LNCaP clone FGC (cell line): ENCODE measurements around the gene TSC1.

ENCODE experiments used
- DNase-seq: peaks from one replicate; pipeline ENCODE4 v3.0.0-alpha.2; 2011; ENCODE audit warnings: low read depth
- H3K4me3 ChIP-seq: 2 replicates; pipeline ENCODE4 v1.5.1; 2011; ENCODE audit warnings: mild to moderate bottlenecking, low read depth, low read length, control low read depth
- TF ChIP-seq, protein P1 (sequence below): IDR thresholded peaks from 2 replicates; pipeline ENCODE4 v1.5.1; 2012; ENCODE audit warnings: mild to moderate bottlenecking; ENCODE audit not compliant: control insufficient read depth, insufficient read depth; ENCODE audit errors: extremely low read depth

The TSC1 gene

DNA sequence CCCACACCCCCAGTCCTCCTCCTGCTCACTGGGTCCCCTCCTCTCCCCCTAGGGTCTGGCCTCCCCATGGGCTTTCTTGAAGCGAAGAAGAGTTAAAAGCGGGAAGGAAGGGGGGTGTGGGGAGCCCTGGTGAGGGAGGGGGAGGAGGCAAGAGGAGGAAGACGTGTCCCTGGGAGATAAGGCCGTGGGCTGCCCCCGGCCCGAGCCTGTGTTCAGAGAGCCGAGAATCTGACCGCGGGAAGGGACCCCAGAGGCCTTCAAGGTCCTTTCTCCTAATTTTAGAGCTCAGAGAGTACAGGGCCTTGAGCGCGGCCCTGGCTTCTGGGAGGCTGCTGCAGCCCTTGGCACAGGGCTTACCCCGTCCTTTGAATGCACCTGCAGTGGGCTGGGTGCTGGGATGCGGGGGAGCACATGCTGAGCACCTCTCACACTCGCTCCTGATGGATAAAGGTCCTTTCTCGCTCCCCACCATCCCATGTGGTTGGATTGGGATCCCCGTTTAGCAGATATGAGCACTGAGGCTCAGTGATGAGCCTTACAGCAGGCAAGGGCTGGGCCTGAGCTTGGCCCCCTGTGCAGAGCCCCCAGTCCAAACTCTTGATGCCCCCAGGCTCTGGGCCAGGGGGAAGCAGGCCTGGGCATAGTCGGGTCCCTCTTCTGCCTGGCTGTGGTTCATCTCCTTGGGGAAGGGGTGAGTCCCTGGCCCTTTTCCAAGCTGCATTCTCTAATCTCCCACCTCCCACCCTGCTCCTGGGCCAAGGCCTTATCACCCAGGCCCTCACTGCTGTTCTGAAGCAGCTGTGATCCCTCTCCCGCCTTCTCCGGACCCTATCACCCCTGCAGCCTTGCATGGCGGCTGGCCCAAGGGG lies 40.0 kb upstream of the TSC1 start:
- no peak for DNase-seq
- no peak overlapping the region for H3K4me3 ChIP-seq

DNA sequence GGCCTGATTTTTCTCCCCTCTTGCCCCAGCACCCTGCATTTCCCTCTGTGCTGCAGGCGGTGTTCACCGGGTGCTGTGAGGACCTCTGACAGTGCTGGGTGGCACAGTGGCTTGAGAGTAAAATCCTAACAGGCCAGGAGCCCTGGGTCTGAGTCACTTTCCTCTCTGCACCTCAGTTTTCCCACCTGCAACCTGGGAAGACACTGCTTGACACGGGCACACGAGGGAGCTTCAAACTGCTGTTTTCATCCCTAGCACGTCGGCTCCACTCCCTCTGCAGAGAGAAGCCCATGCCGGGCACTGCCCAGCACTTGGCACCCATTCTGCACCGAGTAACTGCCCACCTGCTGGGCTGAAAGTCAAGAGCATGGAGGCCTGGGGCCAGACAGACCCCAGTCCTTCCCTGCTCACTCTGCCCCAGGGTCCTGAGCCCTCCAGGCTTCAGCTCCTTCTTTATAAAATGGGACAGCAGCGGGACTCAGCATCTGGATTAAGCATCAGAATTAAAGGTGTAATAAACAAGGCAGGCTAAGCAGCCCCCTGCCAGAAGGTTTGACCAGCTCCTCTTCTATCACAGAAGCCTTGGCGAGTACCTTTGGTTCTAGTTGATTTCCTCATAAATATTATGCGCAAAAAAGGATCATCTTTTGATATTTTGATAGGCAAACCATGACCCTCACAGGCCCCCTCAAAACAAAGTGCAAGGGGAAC lies 39.2 kb upstream of the TSC1 start:
- TF ChIP-seq, protein P1, sequence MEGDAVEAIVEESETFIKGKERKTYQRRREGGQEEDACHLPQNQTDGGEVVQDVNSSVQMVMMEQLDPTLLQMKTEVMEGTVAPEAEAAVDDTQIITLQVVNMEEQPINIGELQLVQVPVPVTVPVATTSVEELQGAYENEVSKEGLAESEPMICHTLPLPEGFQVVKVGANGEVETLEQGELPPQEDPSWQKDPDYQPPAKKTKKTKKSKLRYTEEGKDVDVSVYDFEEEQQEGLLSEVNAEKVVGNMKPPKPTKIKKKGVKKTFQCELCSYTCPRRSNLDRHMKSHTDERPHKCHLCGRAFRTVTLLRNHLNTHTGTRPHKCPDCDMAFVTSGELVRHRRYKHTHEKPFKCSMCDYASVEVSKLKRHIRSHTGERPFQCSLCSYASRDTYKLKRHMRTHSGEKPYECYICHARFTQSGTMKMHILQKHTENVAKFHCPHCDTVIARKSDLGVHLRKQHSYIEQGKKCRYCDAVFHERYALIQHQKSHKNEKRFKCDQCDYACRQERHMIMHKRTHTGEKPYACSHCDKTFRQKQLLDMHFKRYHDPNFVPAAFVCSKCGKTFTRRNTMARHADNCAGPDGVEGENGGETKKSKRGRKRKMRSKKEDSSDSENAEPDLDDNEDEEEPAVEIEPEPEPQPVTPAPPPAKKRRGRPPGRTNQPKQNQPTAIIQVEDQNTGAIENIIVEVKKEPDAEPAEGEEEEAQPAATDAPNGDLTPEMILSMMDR = no peak
- no peak for DNase-seq

More for the DNA sequence above, 40.0 kb upstream of the TSC1 start:
- TF ChIP-seq, protein P1 = no peak

DNA sequence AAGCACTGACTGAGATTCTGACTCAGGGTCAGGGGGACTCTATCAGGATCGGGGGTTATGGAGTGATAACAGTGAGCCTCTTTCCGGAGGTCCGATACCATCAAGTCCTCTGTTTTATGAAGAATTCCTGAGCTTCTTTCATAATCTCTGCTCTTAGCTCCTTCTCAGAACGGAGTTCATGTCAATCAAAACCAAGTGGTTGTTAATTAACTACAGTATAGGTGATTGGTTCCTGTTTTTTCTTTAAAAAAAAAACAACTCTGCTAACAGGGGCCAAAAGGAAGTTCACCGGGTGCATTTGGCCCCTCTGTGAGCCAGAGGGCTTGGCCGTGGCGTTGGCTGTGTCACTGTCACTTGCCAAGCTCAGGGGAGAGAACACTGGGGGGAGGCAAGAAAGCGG lies 38.0 kb upstream of the TSC1 start:
- H3K4me3 ChIP-seq = no peak overlapping the region
- no peak for DNase-seq
- TF ChIP-seq, protein P1 = no peak

More for the DNA sequence above, 39.2 kb upstream of the TSC1 start:
- no peak overlapping the region for H3K4me3 ChIP-seq

DNA sequence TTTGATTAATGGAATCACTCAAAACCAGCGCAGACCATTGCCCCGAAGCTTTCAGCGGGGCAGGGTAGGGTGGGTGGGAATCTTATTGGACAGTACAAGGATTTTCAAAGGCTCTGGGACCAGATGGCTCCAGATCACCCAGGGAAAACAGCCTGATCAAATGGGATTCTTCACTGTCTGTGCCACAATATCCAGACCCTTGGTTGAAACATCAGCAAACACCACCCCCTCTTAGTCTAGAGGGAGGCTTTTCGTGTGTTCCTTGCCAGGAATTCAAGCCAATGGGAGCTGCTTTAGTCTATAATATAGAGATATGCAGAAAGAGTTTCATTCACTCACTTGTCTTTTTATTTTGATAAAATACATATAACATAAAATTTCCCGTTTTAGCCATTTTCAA lies 35.7 kb upstream of the TSC1 start:
- TF ChIP-seq, protein P1 = no peak
- no peak overlapping the region for H3K4me3 ChIP-seq
- DNase-seq = no peak

DNA sequence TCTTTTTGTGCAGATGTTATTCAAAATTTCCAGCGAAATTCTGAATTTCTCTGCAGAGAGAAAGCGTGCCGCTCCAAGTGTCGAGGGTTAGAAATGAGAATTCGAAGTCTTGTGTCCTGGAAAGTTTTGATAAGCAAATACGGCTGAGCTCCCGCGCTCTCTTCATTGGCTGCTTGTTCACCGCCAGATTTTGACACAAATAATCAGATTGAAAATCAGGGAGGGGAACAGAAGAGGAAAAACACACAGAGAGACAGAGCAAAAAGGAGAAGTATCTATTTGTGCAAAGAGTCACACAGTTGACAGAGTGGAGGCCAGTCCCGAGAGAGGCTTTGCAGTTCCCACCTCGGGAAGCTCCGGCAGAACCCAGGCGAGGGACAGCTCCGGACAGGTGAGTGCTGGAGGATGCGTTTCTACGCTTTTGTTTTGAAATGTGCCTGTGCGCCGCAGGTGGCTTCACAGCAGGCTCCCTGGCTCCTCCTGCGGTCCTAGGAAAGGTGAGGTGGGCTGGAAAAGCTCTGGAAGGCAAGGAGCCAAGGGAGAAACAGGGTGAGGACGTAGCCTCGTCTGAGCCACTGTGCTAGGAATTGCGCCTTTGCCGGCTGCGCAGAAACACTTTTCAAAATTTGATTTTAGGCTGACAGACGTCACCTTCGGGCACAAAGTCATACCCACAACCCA lies 34.2 kb upstream of the TSC1 start, which contains the start of gene GFI1B:
Gene GFI1B (plus strand): TSS at position 244 of the 681 bp plus-strand sequence. CDS start 7,985 bp downstream, outside the sequence.
- TF ChIP-seq, protein P1 = no peak
- DNase-seq = no peak
- H3K4me3 ChIP-seq = no peak within 1 kb of the TSS

DNA sequence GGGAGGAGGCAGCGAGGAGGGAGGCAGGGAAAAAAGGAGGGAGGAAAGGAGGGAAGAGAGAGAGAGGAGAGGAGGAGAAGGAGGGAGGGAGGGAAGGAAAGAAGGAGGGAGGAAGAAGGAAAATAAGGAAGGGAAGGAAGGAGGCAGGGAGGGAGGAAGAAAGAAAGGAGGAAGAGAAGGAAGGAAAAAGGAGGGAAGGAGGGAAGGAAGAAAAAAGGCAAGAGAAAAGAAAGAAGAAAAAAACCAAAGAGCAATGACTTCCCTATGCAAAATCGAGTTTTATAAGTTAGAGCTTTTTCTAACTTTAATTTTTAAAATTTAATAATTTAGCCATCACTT lies 33.7 kb upstream of the TSC1 start:
- DNase-seq = no peak
- TF ChIP-seq, protein P1 = no peak
- H3K4me3 ChIP-seq = no peak overlapping the region
